ENCODE results near the gene NEK6.

- TF ChIP-seq POLR2A (IDR thresholded peaks at IDR 0.05) (no peak), CTCF (IDR thresholded peaks at IDR 0.05) (no peak)
These were observed 43.0 kb upstream of the NEK6 start for GRCh38 chr9:124214596-124215367.

Measured in testis (tissue), 2 donors.